EH (cell line): ENCODE data around the gene PCDHGC5.

Source experiments
- DNase-seq: peaks from one replicate; pipeline ENCODE4 v3.0.0-alpha.2; 2015; ENCODE audit warnings: low read depth

PCDHGC5 gene

DNA sequence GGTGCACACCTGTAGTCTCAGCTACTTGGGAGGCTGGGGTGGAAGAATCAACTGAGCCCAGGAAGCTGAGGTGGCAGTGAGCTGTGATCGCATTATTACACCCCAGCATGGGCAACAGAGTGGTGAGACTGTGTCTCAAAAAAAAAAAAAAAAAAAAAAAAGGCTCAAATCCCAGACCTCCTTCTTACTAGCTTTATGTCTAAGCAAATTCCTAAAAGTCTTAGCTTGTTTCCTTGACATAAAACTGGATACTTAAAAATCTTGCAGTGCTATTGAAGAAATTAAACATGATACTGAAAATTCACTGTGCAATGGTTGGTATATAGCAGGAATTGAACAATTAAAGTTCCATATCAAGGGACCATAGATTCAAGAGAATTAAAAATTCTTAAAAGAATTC lies 45.0 kb downstream of the PCDHGC5 start:
- DNase-seq: peak; percentile 67

DNA sequence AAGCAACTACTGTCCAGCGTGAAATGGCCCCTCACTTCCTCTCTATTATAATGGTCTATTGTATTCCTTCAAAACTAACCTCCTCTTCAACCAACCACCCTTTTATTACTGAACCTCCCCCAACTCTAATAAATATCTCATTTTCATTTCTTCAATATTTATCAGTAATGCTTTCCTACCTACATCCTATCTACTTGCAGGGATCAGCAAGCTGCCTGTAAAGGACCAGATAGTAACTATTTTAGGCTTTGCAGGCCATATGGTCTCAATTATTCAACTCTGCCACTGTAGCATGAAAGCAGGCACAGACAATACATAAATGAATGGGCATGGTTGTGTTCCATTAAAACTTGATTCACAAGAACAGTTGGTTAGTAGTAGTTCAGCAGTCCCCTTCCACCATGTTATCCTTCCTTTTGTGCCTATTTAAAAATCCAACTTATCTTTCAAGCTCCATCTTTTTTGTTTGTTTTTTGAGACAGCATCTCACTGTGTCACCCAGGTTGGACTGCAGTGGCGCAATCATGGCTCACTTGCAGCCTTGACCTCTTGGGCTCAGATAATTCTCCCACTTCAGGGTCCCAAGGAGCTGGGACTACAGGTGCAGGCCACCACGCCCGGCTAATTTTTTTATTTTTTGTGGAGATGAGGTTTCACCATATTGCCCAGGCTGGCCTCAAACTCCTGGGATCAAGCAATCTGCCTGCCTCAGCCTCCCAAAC lies 45.8 kb downstream of the PCDHGC5 start:
- peak; percentile 52 for DNase-seq
